IMR-90 (cell line): ENCODE data around the gene OTOGL. TPM values are rescaled to one million over a fixed set of nuclear protein-coding genes. Genes with fewer than 3 reads are reported as not detected.

ENCODE experiments used
- ATAC-seq: fragments of 200-7000 bp; cut with Tn5 transposase; 2 replicates; pipeline ENCODE4 v1.9.1; 2020; ENCODE audit warnings: low read depth, mild to moderate bottlenecking, moderate library complexity
- BruUV-seq: library from RNA; stranded (reverse); fragments of 400-500 nt; replicated peaks from 2 replicates; lab custom pipeline; 2021; lab: Mats Ljungman, UMichigan
- CTCF ChIA-PET: fragments of 300-600 bp; formaldehyde crosslinking; extraction: SDS; loops from one replicate; lab custom pipeline; 2021; ENCODE audit warnings: antibody characterized with exemption; lab: Yijun Ruan, JAX
- POLR2A ChIA-PET: fragments of 300-600 bp; sonication (Branson Sonifier 250); formaldehyde crosslinking; loops from one replicate; lab custom pipeline; 2022; ENCODE audit warnings: antibody characterized with exemption; ENCODE audit not compliant: unreplicated experiment; lab: Charles Lee
- DNase-seq: peaks from one replicate; pipeline ENCODE4 v3.0.0; 2013
- H2AFZ ChIP-seq: replicated peaks from 2 replicates; pipeline ENCODE3; 2013; ENCODE audit warnings: low read length, mild to moderate bottlenecking; ENCODE audit not compliant: poor library complexity
- H2AK5ac ChIP-seq: 2 replicates; pipeline ENCODE4 v1.6.1; 2013; ENCODE audit warnings: low read depth, low read length, inconsistent platforms
- H2AK9ac ChIP-seq: replicated peaks from 2 replicates; pipeline ENCODE3; 2013; ENCODE audit warnings: mild to moderate bottlenecking, low read depth, low read length, moderate library complexity; ENCODE audit not compliant: poor library complexity
- H2BK120ac ChIP-seq: 2 replicates; pipeline ENCODE4 v1.6.1; 2013; ENCODE audit warnings: low read depth, low read length, inconsistent platforms
- H2BK15ac ChIP-seq: 3 replicates; pipeline ENCODE4 v1.6.1; 2013; ENCODE audit warnings: low read depth, low read length, inconsistent platforms
- H2BK20ac ChIP-seq: 2 replicates; pipeline ENCODE4 v1.6.1; 2013; ENCODE audit warnings: low read depth, mild to moderate bottlenecking, inconsistent platforms, low read length, moderate library complexity
- H2BK5ac ChIP-seq: 2 replicates; pipeline ENCODE4 v1.6.1; 2013; ENCODE audit warnings: mild to moderate bottlenecking, low read depth, low read length, inconsistent platforms; ENCODE audit not compliant: poor library complexity, severe bottlenecking
- H3K14ac ChIP-seq: replicated peaks from 2 replicates; pipeline ENCODE4 v1.6.1; 2013; ENCODE audit warnings: low read depth, low read length, inconsistent platforms
- H3K18ac ChIP-seq: 2 replicates; pipeline ENCODE4 v1.6.1; 2013; ENCODE audit warnings: low read depth, low read length, control low read depth
- H3K23ac ChIP-seq: 2 replicates; pipeline ENCODE4 v1.6.1; 2013; ENCODE audit warnings: low read depth, low read length, inconsistent platforms
- H3K27ac ChIP-seq: 2 replicates; pipeline ENCODE4 v1.5.1; 2013; ENCODE audit warnings: mild to moderate bottlenecking, control low read depth, low read length; ENCODE audit not compliant: insufficient read depth
- H3K27me3 ChIP-seq: 2 replicates; pipeline ENCODE4 v1.6.1; 2013; ENCODE audit warnings: low read length; ENCODE audit not compliant: control insufficient read depth, insufficient read depth
- H3K36me3 ChIP-seq: 2 replicates; pipeline ENCODE4 v1.6.1; 2013; ENCODE audit warnings: low read length, mixed read lengths; ENCODE audit not compliant: control insufficient read depth, insufficient read depth
- H3K4ac ChIP-seq: 2 replicates; pipeline ENCODE4 v1.6.1; 2013; ENCODE audit warnings: low read depth, low read length, inconsistent platforms
- H3K4me1 ChIP-seq: 2 replicates; pipeline ENCODE4 v1.6.1; 2013; ENCODE audit warnings: low read length, mixed read lengths; ENCODE audit not compliant: control insufficient read depth, insufficient read depth
- H3K4me2 ChIP-seq: 2 replicates; pipeline ENCODE4 v1.6.1; 2013; ENCODE audit warnings: low read depth, mild to moderate bottlenecking, control low read depth, low read length, moderate library complexity
- H3K4me3 ChIP-seq: 2 replicates; pipeline ENCODE4 v1.5.1; 2013; ENCODE audit warnings: low read depth, mild to moderate bottlenecking, control low read depth, low read length, moderate library complexity; ENCODE audit not compliant: insufficient read depth
- H3K56ac ChIP-seq: 2 replicates; pipeline ENCODE4 v1.6.1; 2013; ENCODE audit warnings: low read length, inconsistent platforms; ENCODE audit not compliant: insufficient read depth; ENCODE audit errors: extremely low read depth
- H3K79me1 ChIP-seq, 2 experiments: 2 replicates each; pipeline ENCODE4 v1.6.1; 2013; ENCODE audit warnings: low read length in 2 of 2, inconsistent platforms in 1 of 2, low read depth in 1 of 2
- H3K9ac ChIP-seq: 2 replicates; pipeline ENCODE4 v1.6.1; 2013; ENCODE audit warnings: low read depth, low read length, control low read depth
- H3K9me1 ChIP-seq: 2 replicates; pipeline ENCODE4 v1.6.1; 2013; ENCODE audit warnings: low read length, inconsistent platforms; ENCODE audit not compliant: insufficient read depth
- H3K9me3 ChIP-seq: 2 replicates; pipeline ENCODE4 v1.6.1; 2013; ENCODE audit warnings: low read length; ENCODE audit not compliant: control insufficient read depth, insufficient read depth
- H4K20me1 ChIP-seq: 2 replicates; pipeline ENCODE4 v1.6.1; 2013; ENCODE audit warnings: low read length, inconsistent platforms; ENCODE audit not compliant: insufficient read depth
- H4K5ac ChIP-seq: 2 replicates; pipeline ENCODE4 v1.6.1; 2013; ENCODE audit warnings: mild to moderate bottlenecking, low read depth, low read length, control low read depth
- H4K8ac ChIP-seq, 2 experiments: 2 replicates each; pipeline ENCODE4 v1.6.1; 2013; ENCODE audit warnings: low read depth in 2 of 2, low read length in 2 of 2, control low read depth in 1 of 2, inconsistent platforms in 1 of 2
- H4K91ac ChIP-seq: 2 replicates; pipeline ENCODE4 v1.6.1; 2013; ENCODE audit warnings: low read depth, low read length, inconsistent platforms; ENCODE audit not compliant: insufficient read depth
- CHD1 ChIP-seq: IDR thresholded peaks from 2 replicates; pipeline ENCODE4 v1.6.1; 2012; ENCODE audit warnings: low read depth, low read length, improper control_type of control experiment
- RAD21 ChIP-seq: IDR thresholded peaks from 2 replicates; pipeline ENCODE4 v1.6.1; 2012; ENCODE audit warnings: low read length, improper control_type of control experiment
- RFX5 ChIP-seq: IDR thresholded peaks from 2 replicates; pipeline ENCODE4 v1.8.0; 2012; ENCODE audit warnings: low read depth, mild to moderate bottlenecking, low read length, moderate library complexity
- WGBS, 2 experiments: methylation state at CpG; one replicate each; pipeline versions ENCODE4 v1.1.5 to v1.1.7; 2013; ENCODE audit warnings: missing lambda C conversion rate in 2 of 2; ENCODE audit not compliant: insufficient read length in 1 of 2; ENCODE audit errors: extremely low coverage in 2 of 2; 5-methylcytosine and 5-hydroxymethylcytosine counted together
- dilution Hi-C: fragments of 300-500 bp; cut with HindIII; formaldehyde crosslinking; loops from one replicate; pipeline ENCODE4 v1.14.3; 2018; ENCODE audit warnings: low sequenced_read_pairs; ENCODE audit not compliant: unreplicated experiment
- in situ Hi-C: fragments of 300-500 bp; cut with MboI; formaldehyde crosslinking; loops from 3 replicates; pipeline ENCODE4 v1.14.3; 2019; ENCODE audit warnings: low sequenced_read_pairs, inconsistent platforms, mixed read lengths
- intact Hi-C: fragments of 100-400 bp; cut with micrococcal nuclease; formaldehyde crosslinking; loops from 2 replicates; pipeline ENCODE4 v1.10.0; 2022
- polyA plus RNA-seq, 3 experiments: library from polyadenylated mRNA; depleted of rRNA; stranded (reverse); fragments of >200 nt; gene quantifications; 2 replicates each; pipeline ENCODE4 v1.2.3, GENCODE V29; 2012; ENCODE audit warnings: low replicate concordance in 1 of 3
- total RNA-seq: library from RNA; depleted of rRNA; stranded (reverse); fragments of >200 nt; gene quantifications from 2 replicates; pipeline ENCODE4 v1.2.3, GENCODE V29; 2012

Gene OTOGL
- total and polyA plus RNA-seq, 2 of the 4 experiments (the other 2 are of a cell fraction) = 0.10 to 0.18 TPM

GRCh38 chr12:80211671-80212070, 112.3 kb downstream of the OTOGL start:
- H3K4me2 ChIP-seq = no peak overlapping the region
- no peak overlapping the region for H2BK15ac ChIP-seq
- H4K5ac ChIP-seq = no peak overlapping the region
- POLR2A ChIA-PET = no interaction called here
- no peaks in the 10 kb centered on the region for H3K9me1 ChIP-seq
- no peak overlapping the region for H3K27ac ChIP-seq
- no peaks in the 10 kb centered on the region for H3K9me3 ChIP-seq
- no peak overlapping the region for H3K4ac ChIP-seq
- no TSS peak for BruUV-seq
- TF ChIP-seq RFX5 (no peak), CHD1 (no peak), RAD21 (no peak)
- H3K36me3 ChIP-seq = no peaks in the 10 kb centered on the region
- H3K79me1 ChIP-seq = no peaks in the 10 kb centered on the region
- H4K91ac ChIP-seq = no peak overlapping the region
- H3K23ac ChIP-seq = no peak overlapping the region
- no peak overlapping the region for H3K4me3 ChIP-seq
- no peak overlapping the region for H3K9ac ChIP-seq
- H2BK120ac ChIP-seq = no peak overlapping the region
- DNase-seq = no peak
- dilution Hi-C loops = no loop called here
- WGBS, 2 experiments = 93% methylated on average over 2 of the region's 2 CpGs; no CpG with 5 or more reads in 1 of the 2 experiments
- H4K8ac ChIP-seq = no peak overlapping the region
- H3K14ac ChIP-seq = no peak overlapping the region
- H2AFZ ChIP-seq = no peak overlapping the region
- H3K4me1 ChIP-seq = no peaks in the 10 kb centered on the region
- CTCF ChIA-PET = interaction anchor here (0.8 kb wide), 1 partner anchor 58 kb away, joined by 5 read pairs; no protein-coding TSS in a partner anchor
- no peak overlapping the region for H3K18ac ChIP-seq
- intact Hi-C loops = no loop called here
- no peak overlapping the region for H2BK5ac ChIP-seq
- no peaks in the 10 kb centered on the region for H3K27me3 ChIP-seq
- no peak overlapping the region for H2AK5ac ChIP-seq
- no peaks in the 10 kb centered on the region for H4K20me1 ChIP-seq
- no peak overlapping the region for H3K56ac ChIP-seq
- H2BK20ac ChIP-seq = no peak overlapping the region
- in situ Hi-C loops = loop anchor here (25.0 kb wide), 1 partner anchor 551 kb away; no protein-coding TSS in a partner anchor
- ATAC-seq = no peak
- H2AK9ac ChIP-seq = no peak overlapping the region
